Measurements from ENCODE around the gene CD300LF.

CD300LF gene

DNA sequence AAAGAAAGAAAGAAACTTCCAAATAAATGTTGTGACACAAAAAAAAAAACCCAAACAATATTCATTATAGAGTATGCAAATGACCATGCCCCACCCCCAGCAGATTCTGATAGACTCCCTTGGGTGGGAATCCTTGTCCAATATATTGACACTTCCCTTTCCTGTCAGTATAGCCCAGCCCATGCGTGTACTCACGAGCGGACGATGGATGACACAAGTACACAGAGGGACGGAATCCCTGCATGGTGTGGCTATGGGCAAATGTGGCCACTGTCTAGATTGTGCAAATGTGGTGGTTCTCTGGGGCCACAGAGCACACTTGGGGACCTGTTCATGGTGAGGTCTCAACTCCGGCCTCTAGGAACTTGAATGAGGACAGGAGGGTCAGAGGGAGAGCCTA is 27.4 kb upstream of the CD300LF start:
- TF ChIP-seq, protein P1, sequence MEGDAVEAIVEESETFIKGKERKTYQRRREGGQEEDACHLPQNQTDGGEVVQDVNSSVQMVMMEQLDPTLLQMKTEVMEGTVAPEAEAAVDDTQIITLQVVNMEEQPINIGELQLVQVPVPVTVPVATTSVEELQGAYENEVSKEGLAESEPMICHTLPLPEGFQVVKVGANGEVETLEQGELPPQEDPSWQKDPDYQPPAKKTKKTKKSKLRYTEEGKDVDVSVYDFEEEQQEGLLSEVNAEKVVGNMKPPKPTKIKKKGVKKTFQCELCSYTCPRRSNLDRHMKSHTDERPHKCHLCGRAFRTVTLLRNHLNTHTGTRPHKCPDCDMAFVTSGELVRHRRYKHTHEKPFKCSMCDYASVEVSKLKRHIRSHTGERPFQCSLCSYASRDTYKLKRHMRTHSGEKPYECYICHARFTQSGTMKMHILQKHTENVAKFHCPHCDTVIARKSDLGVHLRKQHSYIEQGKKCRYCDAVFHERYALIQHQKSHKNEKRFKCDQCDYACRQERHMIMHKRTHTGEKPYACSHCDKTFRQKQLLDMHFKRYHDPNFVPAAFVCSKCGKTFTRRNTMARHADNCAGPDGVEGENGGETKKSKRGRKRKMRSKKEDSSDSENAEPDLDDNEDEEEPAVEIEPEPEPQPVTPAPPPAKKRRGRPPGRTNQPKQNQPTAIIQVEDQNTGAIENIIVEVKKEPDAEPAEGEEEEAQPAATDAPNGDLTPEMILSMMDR (IDR thresholded peaks at IDR 0.05) = no peak

DNA sequence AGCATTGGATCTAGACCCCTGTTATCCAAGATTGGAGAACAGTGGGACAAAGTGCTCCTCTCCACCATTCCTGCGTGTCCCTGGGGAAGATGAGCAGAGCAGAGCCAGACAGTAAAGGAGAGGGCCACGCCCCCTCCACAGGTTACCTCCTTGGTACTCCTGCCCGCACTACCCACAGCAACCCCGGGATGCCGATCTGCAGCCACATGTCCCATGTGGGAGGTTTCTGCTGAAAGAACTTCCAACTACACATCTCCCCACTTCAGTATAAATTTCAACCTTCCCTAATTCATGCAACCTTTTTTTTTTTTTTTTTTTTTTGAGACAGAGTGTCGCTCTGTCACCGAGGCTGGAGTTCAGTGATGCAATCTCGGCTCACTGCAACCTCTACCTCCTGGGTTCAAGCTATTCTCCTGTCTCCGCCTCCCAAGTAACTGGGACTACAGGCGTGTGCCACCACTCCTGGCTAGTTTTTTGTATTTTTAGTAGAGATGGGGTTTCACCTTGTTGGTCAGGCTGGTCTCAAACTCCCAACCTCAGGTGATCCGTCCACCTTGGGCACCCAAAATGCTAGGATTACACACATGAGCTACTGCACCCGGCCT is 26.6 kb upstream of the CD300LF start:
- TF ChIP-seq, protein P1 (IDR thresholded peaks at IDR 0.05) = no peak

DNA sequence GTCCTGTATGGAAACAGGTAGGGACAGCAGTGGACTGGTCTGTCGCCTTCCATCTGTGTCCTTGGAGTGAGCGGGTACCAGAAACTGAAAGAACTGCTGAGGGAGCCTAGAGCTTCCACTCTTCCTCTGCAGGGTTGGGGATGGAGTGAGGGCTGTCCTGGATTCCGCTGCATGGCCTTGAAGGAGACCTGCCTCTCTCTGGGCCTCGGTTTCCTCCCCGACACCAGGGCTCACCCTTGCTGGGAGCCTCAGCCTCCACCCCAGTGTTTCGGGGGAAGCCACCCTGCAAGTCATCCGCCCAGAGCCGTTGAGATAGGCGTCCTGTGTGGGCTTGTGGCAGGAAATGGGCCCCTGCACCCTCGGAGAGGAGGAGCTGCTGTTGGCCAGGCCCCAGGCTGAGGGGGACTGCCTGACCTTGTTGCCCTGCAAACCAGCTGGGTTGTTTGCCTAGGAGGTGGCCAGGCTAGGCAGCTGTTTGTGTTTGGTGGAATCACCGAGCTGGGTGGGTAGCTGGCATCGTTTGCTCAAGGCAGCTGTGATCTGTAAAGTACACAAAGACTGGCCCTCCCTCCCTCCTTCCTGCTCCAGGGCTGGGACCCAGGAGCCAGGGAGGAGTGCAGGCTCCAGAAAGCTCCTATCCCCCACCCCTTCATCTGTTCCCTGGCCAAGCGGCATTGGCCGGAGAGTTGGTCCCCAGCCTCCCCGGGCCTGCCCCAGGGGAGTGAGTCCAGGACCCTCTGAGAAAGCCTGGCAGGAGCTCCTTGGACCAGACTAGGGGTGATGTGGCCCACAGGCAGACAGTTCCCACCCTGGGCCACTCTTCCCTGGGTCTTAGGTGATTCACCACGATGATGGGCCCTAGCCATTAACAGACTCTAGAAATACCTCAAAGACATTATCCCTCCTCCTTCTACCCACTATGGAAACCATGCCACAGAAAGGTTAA is 25.6 kb upstream of the CD300LF start:
- TF ChIP-seq, protein P1 (IDR thresholded peaks at IDR 0.05) = no peak

DNA sequence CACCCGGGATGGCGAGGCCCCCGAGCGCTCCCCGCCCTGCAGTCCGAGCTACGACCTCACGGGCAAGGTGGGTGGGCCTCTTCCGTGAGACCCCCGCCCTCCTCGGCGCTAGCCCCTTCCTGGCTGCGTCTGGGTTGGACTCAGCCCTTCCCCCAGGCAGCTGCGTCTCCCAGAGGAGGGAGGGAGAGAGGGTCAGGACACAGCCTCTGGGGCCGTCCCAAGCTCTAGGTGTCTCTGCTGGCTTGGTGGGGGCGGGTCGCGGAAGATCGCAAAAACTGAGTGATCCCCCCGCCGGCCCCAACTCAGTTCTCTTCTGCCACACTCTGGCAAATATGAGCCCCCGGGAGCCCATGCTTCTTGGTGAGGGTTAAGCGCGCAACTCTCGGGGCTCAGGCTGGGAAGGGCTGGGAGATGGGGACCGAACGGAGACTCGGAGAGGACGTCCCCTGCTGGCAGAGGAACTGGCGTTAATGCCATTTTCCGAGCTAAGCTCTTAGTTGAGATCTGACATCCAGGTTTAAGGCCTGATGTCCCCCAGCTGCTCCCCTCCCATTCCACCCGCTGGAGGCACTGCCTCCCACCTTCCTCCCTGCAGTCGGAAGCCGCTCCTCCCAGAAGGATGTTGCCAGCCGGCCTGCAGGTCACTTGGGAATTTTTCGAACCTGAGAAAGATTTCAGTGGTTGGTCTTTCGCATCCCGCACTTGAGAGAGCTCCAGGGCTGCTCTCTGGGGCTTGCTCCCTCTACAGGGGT is 24.8 kb upstream of the CD300LF start:
- TF ChIP-seq, protein P1 (IDR thresholded peaks at IDR 0.05) = no peak; the same call in 1 of the 2 replicates

DNA sequence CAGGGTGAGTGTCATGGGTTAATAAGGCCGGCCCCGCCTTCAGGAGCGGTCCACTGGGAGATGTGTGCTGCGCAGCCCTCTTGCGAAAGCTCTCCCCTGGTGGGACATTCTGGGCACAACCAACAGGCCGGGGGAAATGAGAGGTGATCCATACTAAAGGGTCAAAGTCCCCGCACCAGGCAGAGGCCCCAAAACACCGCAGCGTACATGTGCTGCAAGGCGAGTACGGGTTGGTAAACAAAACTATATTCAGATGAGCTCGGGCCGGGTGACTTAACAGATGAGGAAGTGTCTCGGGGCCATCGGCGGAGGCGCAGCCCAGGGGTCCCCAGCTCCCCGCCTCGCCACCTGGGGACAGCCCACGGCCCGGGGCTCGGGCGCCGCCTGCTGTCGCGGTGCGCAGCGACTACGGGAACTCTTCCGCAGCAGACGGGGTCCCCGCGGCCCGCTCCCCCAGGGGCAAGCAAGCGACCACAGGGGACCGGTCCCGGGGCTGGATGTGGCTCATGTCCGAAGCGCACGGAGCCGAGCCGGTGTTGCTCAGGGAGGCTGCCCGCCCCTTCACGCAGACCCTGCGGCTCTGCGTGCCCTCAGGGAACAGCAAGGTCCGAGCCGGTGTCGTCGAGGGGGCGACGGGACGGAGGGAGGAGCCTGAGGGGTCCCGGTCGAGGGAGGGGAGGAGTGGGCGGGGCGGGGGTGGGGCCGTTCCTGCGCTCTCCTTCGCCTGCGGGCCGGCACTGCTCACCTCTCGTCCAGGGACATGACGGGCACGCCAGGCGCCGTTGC is 24.0 kb upstream of the CD300LF start, which contains the start of gene RAB37:
Gene RAB37 (plus strand): TSS at position 744 of the 786 bp plus-strand sequence. CDS start 17 bp downstream, at position 761.
- TF ChIP-seq, protein P1 (IDR thresholded peaks at IDR 0.05) = peak; percentile 70

DNA sequence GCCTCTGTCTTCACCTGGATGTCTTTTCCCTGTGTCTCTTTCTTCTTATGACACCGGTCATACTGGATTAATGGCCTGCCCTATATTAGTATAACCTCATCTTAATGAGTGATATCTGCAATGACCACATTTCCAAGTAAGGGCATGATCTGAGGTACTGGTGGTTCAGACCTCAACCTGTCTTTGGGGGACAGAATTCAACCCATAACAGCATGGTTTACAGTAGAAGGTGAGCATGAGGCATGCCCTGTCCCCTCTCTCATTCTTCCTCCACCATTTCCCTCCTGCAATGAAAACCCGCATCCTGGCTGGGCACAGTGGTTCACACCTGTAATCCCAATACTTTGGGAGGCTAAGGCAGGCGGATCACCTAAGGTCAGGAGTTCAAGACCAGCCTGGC is 21.5 kb upstream of the CD300LF start:
- TF ChIP-seq, protein P1 (IDR thresholded peaks at IDR 0.05) = no peak
